ENCODE data around the gene SLC26A8. TPM values are rescaled to one million over a fixed set of nuclear protein-coding genes. Genes with fewer than 3 reads are reported as not detected.

SLC26A8 gene
- total RNA-seq: not detected
- long read RNA-seq: 0 reads

- H3K4me3 ChIP-seq: no peak within 1 kb of the TSS
- H3K4me1 ChIP-seq: peaks cover 16% of the 10 kb centered on the region
- H3K9me3 ChIP-seq (replicated peaks): no peaks in the 10 kb centered on the region
- intact Hi-C loops (cut with micrococcal nuclease): no loop called here
- no peak within 1 kb of the TSS for H3K27ac ChIP-seq (replicated peaks)
- TF ChIP-seq CTCF (IDR thresholded peaks at IDR 0.05; ENCODE audit: borderline replicate concordance): no peak
- H3K36me3 ChIP-seq: no peaks in the 10 kb centered on the region
- DNase-seq: no peak
- peaks cover 32% of the 10 kb centered on the region for H3K27me3 ChIP-seq (ENCODE audit: low read depth)
Measured at GRCh38 chr6:36023996-36024795, at the start of gene SLC26A8. Gene SLC26A8, minus strand, starts transcription at chr6:36024641. Its CDS starts 4,934 bp downstream, at chr6:36019707.

- DNase-seq: no peak
- Histone ChIP-seq H3K9me3 (replicated peaks) (no peaks in the 10 kb centered on the region), H3K27ac (replicated peaks) (no peak overlapping the region), H3K27me3 (ENCODE audit: low read depth) (no peaks in the 10 kb centered on the region), H3K36me3 (peaks cover 34% of the 10 kb centered on the region), H3K4me1 (peaks cover 11% of the 10 kb centered on the region), H3K4me3 (no peak overlapping the region)
- TF ChIP-seq CTCF (IDR thresholded peaks at IDR 0.05; ENCODE audit: borderline replicate concordance): no peak
- intact Hi-C loops (cut with micrococcal nuclease): no loop called here
Measured at GRCh38 chr6:36073587-36073986, 49.1 kb upstream of the SLC26A8 start.

DNA sequence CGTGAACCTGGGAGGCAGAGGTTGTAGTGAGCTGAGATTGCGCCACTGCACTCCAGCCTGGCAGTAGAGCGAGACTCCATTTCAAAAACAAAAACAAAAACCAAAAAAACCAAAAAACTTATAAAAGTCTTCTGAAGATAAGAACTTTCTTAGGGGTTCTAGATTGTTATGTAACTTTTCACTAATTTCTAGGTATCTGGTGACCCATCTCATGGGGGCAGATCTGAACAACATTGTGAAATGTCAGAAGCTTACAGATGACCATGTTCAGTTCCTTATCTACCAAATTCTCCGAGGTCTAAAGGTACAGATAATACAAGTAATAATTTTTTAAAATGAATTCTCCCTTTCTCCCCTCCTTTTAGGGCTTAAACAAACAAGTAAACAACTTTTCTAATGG lies 48.2 kb upstream of the SLC26A8 start:
- intact Hi-C loops (cut with micrococcal nuclease): no loop called here
- H3K36me3 ChIP-seq: peaks cover 25% of the 10 kb centered on the region
- no peak for DNase-seq
- H3K27ac ChIP-seq (replicated peaks): no peak overlapping the region
- no peaks in the 10 kb centered on the region for H3K9me3 ChIP-seq (replicated peaks)
- peaks cover 20% of the 10 kb centered on the region for H3K4me1 ChIP-seq
- no peaks in the 10 kb centered on the region for H3K27me3 ChIP-seq (ENCODE audit: low read depth)
- no peak overlapping the region for H3K4me3 ChIP-seq
- TF ChIP-seq CTCF (IDR thresholded peaks at IDR 0.05; ENCODE audit: borderline replicate concordance): no peak

GRCh38 chr6:36071714-36072113 lies 47.3 kb upstream of the SLC26A8 start:
- intact Hi-C loops (cut with micrococcal nuclease): no loop called here
- H3K27me3 ChIP-seq (ENCODE audit: low read depth): no peaks in the 10 kb centered on the region
- peaks cover 30% of the 10 kb centered on the region for H3K4me1 ChIP-seq
- H3K27ac ChIP-seq (replicated peaks): no peak overlapping the region
- no peak for TF ChIP-seq CTCF (IDR thresholded peaks at IDR 0.05; ENCODE audit: borderline replicate concordance)
- H3K4me3 ChIP-seq: no peak overlapping the region
- peaks cover 16% of the 10 kb centered on the region for H3K36me3 ChIP-seq
- DNase-seq: no peak
- no peaks in the 10 kb centered on the region for H3K9me3 ChIP-seq (replicated peaks)

DNA sequence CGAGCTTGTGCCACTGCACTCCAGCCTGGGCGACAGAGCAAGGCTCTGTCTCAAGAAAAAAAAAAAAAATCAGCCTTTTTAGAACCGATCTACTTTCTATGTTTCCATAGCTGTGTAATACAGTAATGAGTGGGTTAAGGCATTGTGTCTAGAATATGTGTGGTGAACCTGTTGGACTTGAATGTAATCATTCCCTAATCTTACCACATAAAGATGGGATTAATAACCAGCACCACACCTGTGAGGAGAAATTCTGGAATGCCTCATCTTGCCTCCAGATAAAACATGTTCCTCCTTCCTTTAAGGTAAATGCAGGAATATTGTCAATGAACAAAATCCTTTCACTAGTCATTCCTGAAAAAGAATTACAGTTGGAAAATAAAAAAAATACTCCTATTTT lies 46.8 kb upstream of the SLC26A8 start:
- no peak for TF ChIP-seq CTCF (IDR thresholded peaks at IDR 0.05; ENCODE audit: borderline replicate concordance)
- H3K9me3 ChIP-seq (replicated peaks): no peaks in the 10 kb centered on the region
- intact Hi-C loops (cut with micrococcal nuclease): no loop called here
- H3K4me3 ChIP-seq: no peak overlapping the region
- no peak for DNase-seq
- peaks cover 11% of the 10 kb centered on the region for H3K36me3 ChIP-seq
- H3K4me1 ChIP-seq: peaks cover 34% of the 10 kb centered on the region
- no peaks in the 10 kb centered on the region for H3K27me3 ChIP-seq (ENCODE audit: low read depth)
- no peak overlapping the region for H3K27ac ChIP-seq (replicated peaks)
